Ovary (tissue), 9 donors: Measurements from ENCODE around the gene GLI3. TPM values are rescaled to one million over a fixed set of nuclear protein-coding genes. Genes with fewer than 3 reads are reported as not detected.

Experiments used
- DNase-seq, 5 donors: peaks; one replicate each; pipeline ENCODE4 v3.0.0-alpha.2; 2019 to 2020
- H3K27ac ChIP-seq, 2 donors: fragments of 200-600 bp; one replicate each; pipeline versions ENCODE4 v1.5.1 to v1.8.0; 2019 to 2022
- H3K27me3 ChIP-seq: fragments of 200-600 bp; one replicate; pipeline ENCODE4 v1.8.0; 2022
- H3K36me3 ChIP-seq: fragments of 200-600 bp; sonication (generic); one replicate; pipeline ENCODE4 v1.5.1; 2019
- H3K4me1 ChIP-seq: one replicate; pipeline ENCODE4 v1.8.1; 2013; ENCODE audit warnings: mild to moderate bottlenecking, moderate library complexity; ENCODE audit not compliant: insufficient read depth
- H3K4me3 ChIP-seq: fragments of 200-600 bp; sonication (generic); one replicate; pipeline ENCODE4 v1.5.1; 2017
- H3K9me3 ChIP-seq, 2 donors: fragments of 200-600 bp in 1 of 2; sonication (generic) in 1 of 2; one replicate each; pipeline versions ENCODE4 v1.5.1 to v1.8.1; 2013 to 2019; ENCODE audit warnings: mild to moderate bottlenecking in 1 of 2, moderate library complexity in 1 of 2
- CTCF ChIP-seq, 3 donors: fragments of 450-650 bp in 2 of 3; fragments of 200-600 bp in 1 of 3; IDR thresholded peaks; one replicate each; pipeline versions ENCODE4 v1.5.1 to v1.8.0; 2016 to 2022; ENCODE audit warnings: antibody characterized with exemption in 3 of 3, mild to moderate bottlenecking in 1 of 3
- EP300 ChIP-seq: sonication (generic); formaldehyde crosslinking; IDR thresholded peaks from one replicate; pipeline ENCODE4 v1.6.1; 2017; ENCODE audit warnings: antibody characterized with exemption
- POLR2A ChIP-seq: fragments of 450-650 bp; IDR thresholded peaks from one replicate; pipeline ENCODE4 v1.6.1; 2017; ENCODE audit warnings: antibody characterized with exemption, mild to moderate bottlenecking, moderate library complexity
- WGBS, 3 donors: extraction: QIAGEN DNeasy Blood & Tissue Kit in 1 of 3; methylation state at CpG; one replicate each; pipeline versions ENCODE4 v1.1.5 to v1.1.7; 2013 to 2017; 5-methylcytosine and 5-hydroxymethylcytosine counted together
- intact Hi-C, 4 donors: fragments of 100-400 bp; cut with DNase I; formaldehyde crosslinking; loops; one replicate each; pipeline versions ENCODE4 v1.11.0 to v1.15.1; 2022 to 2023
- polyA plus RNA-seq, 2 donors: library from polyadenylated mRNA; stranded (reverse); fragments of 200-250 nt in 1 of 2; fragments of 350-450 nt in 1 of 2; fragmentation: Illumina TruSeq in 1 of 2; extraction: RNeasy Lipid Tissue Mini Kit (QIAGEN cat#74804) in 1 of 2; gene quantifications; one replicate each; pipeline ENCODE4 v1.2.3, GENCODE V29; 2013 to 2014
- total RNA-seq, 7 donors: library from RNA; depleted of rRNA in 2 of 7; stranded (reverse); fragments of >200 nt in 2 of 7; fragmentation: NEBNext Ultra II Directional in 3 of 7; extraction: Animal tissue kit (Norgen Biotek cat#: 25700) in 3 of 7; gene quantifications; one replicate each; pipeline versions ENCODE4 v1.1.0 to v1.2.4, GENCODE V29; 2016 to 2023
- donor health status: DM: no; HTN: no; CAD: no; lungs with moderate emphysema.
- donor health status: DM: no; HTN: no; CAD: no.
- donor health status: Bipolar disorder and iron deficiency.
- donor health status: DM: yes; HTN: yes; CAD: no.
- donor health status: DM: no; HTN: no; CAD: no.
- donor health status: DM: yes; HTN: yes; CAD: no.

GLI3 gene
- total and polyA plus RNA-seq, 9 donors, result 9.5 to 67.1 (median 50.5) TPM

- 18 to 23% (median 20%) methylated on average over 4 of the region's 4 CpGs for whole genome bisulfite sequencing, 3 donors
- TF ChIP-seq POLR2A (no peak), CTCF (IDR thresholded peaks at IDR 0.05) (no peak), EP300 (no peak)
- peak in 3 of 5 donors; percentile 37 to 44 (median 41) for DNase-seq
- Histone ChIP-seq H3K9me3 (no peaks in the 10 kb centered on the region), H3K4me3 (no peak overlapping the region), H3K27me3 (no peaks in the 10 kb centered on the region), H3K4me1 (peaks cover 31% of the 10 kb centered on the region), H3K36me3 (no peaks in the 10 kb centered on the region), H3K27ac (peak overlapping the region in 1 of 2 donors; percentile 70)
- intact Hi-C loops, result no loop called here
Measured at GRCh38 chr7:42194238-42194637, 42.8 kb downstream of the GLI3 start.

GRCh38 chr7:42193471-42194129 lies 43.4 kb downstream of the GLI3 start:
- H3K4me1 ChIP-seq, result peaks cover 31% of the 10 kb centered on the region
- WGBS, 3 donors, result 23 to 39% (median 24%) methylated on average over 8 of the region's 8 CpGs

GRCh38 chr7:42192851-42193461 lies 44.1 kb downstream of the GLI3 start:
- no peaks in the 10 kb centered on the region for H3K27me3 ChIP-seq
- H3K27ac ChIP-seq, result peak overlapping the region in 1 of 2 donors; percentile 70
- no peaks in the 10 kb centered on the region for H3K36me3 ChIP-seq
- no peak for DNase-seq
- H3K9me3 ChIP-seq, result no peaks in the 10 kb centered on the region
- intact Hi-C loops, result no loop called here
- H3K4me3 ChIP-seq, result no peak overlapping the region
- TF ChIP-seq CTCF (IDR thresholded peaks at IDR 0.05) (no peak), POLR2A (no peak), EP300 (no peak)
- 10 to 20% (median 15%) methylated on average over 7 of the region's 7 CpGs for WGBS, 3 donors
- H3K4me1 ChIP-seq, result peaks cover 25% of the 10 kb centered on the region

More at GRCh38 chr7:42193471-42194129, 43.4 kb downstream of the GLI3 start:
- peak overlapping the region in 1 of 2 donors; percentile 70 for H3K27ac ChIP-seq
- TF ChIP-seq CTCF (IDR thresholded peaks at IDR 0.05), result no peak
- no peak for TF ChIP-seq EP300
- TF ChIP-seq POLR2A, result no peak
- no peak for DNase-seq
- H3K4me3 ChIP-seq, result no peak overlapping the region
- H3K27me3 ChIP-seq, result no peaks in the 10 kb centered on the region
- no peaks in the 10 kb centered on the region for H3K9me3 ChIP-seq
- H3K36me3 ChIP-seq, result no peaks in the 10 kb centered on the region
- intact Hi-C loops, result no loop called here

GRCh38 chr7:42192066-42192465 lies 44.9 kb downstream of the GLI3 start:
- TF ChIP-seq CTCF (IDR thresholded peaks at IDR 0.05) (no peak), POLR2A (no peak), EP300 (no peak)
- H3K9me3 ChIP-seq, result no peaks in the 10 kb centered on the region
- H3K27me3 ChIP-seq, result no peaks in the 10 kb centered on the region
- intact Hi-C loops, result no loop called here
- no peak overlapping the region for H3K4me3 ChIP-seq
- no peak overlapping the region for H3K27ac ChIP-seq
- DNase-seq, result no peak
- WGBS, 3 donors, result 75 to 82% (median 79%) methylated on average over 3 of the region's 3 CpGs
- peaks cover 22% of the 10 kb centered on the region for H3K4me1 ChIP-seq
- no peaks in the 10 kb centered on the region for H3K36me3 ChIP-seq
